MM.1S (cell line): ENCODE measurements around the gene ANXA2.

ENCODE experiments used
- CTCF ChIP-seq: fragments of 300-600 bp; sonication (generic); IDR thresholded peaks from 2 replicates; pipeline ENCODE4 v1.5.1; 2016; ENCODE audit warnings: antibody characterized with exemption, low read length, mixed read lengths
- EZH2 ChIP-seq: fragments of 300-600 bp; sonication (generic); optimal IDR thresholded peaks from 2 replicates; pipeline ENCODE3; 2017; ENCODE audit warnings: low read depth, mild to moderate bottlenecking, antibody characterized with exemption, low read length, mixed read lengths
- EZH2phosphoT487 ChIP-seq: fragments of 300-600 bp; sonication (generic); IDR thresholded peaks from 2 replicates; pipeline ENCODE4 v1.6.1; 2018; ENCODE audit warnings: antibody characterized with exemption, low read length

GRCh38 chr15:60381148-60381788, 16.5 kb downstream of the ANXA2 start:
- no peak for TF ChIP-seq CTCF
- TF ChIP-seq EZH2, result no peak
- TF ChIP-seq EZH2phosphoT487, result no peak
